GM12865 (cell line): ENCODE data around the gene GNS.

Source experiments
- DNase-seq: peaks from one replicate; pipeline ENCODE4 v3.0.0; 2010; ENCODE audit warnings: low read depth
- H3K4me3 ChIP-seq: 2 replicates; pipeline ENCODE4 v1.5.1; 2011; ENCODE audit warnings: mild to moderate bottlenecking, low read depth, low read length, control low read depth
- TF ChIP-seq, protein P1 (sequence below): IDR thresholded peaks from 2 replicates; pipeline ENCODE4 v1.5.1; 2011; ENCODE audit warnings: low read length, control low read depth, low read depth, inconsistent platforms; ENCODE audit not compliant: insufficient read depth; ENCODE audit errors: missing control alignments

GNS gene

DNA sequence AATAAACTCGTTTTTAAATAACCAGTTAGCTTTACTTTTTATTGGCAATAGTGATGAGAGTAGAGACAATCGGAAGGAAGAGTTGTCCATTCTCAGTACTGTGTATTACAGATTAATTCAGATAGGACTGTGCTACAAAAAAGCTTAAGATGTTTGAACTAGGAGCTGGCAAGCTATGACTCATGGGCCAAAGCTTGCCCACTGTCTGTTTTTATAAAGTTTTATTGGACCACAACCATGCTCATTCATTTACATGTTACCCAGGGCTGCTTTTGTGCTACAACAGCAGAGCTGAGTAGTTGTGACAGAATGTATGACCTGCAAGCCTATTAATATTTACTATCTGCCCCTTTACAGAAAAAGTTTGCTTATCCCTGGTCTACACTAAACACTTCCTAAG is 19.4 kb downstream of the GNS start:
- H3K4me3 ChIP-seq, result no peak overlapping the region
- TF ChIP-seq, protein P1, sequence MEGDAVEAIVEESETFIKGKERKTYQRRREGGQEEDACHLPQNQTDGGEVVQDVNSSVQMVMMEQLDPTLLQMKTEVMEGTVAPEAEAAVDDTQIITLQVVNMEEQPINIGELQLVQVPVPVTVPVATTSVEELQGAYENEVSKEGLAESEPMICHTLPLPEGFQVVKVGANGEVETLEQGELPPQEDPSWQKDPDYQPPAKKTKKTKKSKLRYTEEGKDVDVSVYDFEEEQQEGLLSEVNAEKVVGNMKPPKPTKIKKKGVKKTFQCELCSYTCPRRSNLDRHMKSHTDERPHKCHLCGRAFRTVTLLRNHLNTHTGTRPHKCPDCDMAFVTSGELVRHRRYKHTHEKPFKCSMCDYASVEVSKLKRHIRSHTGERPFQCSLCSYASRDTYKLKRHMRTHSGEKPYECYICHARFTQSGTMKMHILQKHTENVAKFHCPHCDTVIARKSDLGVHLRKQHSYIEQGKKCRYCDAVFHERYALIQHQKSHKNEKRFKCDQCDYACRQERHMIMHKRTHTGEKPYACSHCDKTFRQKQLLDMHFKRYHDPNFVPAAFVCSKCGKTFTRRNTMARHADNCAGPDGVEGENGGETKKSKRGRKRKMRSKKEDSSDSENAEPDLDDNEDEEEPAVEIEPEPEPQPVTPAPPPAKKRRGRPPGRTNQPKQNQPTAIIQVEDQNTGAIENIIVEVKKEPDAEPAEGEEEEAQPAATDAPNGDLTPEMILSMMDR, result no peak
- no peak for DNase-seq

DNA sequence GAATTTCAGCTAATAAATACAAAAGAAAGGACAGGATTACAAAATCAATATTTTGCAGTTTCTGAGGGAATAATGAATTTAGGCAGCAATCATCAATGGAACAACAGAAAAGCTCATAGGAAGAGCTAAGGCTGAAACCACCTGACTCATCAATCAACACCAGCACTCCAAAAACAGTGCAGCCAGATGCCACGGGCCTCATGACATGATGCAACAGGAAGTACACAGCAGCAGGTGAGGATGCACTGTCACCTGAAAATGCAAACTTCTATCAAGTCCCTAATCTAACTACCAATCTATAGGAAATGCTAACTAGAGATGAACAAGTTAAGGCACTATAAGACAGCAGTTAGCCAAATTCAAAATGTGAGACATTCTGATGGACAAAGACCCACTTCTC is 21.7 kb downstream of the GNS start:
- TF ChIP-seq, protein P1, result no peak
- peak; percentile 18 for DNase-seq
- H3K4me3 ChIP-seq, result no peak overlapping the region

DNA sequence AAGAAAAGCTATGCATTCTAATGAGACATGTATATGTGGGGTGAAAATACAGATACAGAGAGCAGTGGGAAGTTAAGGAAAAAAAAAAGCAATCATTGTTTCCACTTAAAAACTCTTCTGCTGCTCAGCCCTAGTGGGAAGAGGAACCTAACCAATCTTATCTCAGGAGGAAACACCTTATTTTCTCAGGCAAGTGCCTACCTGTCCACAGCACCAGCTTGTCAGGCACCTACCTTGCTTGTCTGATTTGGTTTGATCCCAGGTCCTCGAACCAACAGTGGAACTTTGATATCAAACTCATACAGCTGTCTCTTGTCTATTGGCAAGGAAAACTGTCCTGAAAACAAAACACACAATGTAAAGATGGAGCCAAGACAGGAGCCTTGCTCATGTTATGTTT is 22.4 kb downstream of the GNS start:
- TF ChIP-seq, protein P1, result no peak
- DNase-seq, result no peak

DNA sequence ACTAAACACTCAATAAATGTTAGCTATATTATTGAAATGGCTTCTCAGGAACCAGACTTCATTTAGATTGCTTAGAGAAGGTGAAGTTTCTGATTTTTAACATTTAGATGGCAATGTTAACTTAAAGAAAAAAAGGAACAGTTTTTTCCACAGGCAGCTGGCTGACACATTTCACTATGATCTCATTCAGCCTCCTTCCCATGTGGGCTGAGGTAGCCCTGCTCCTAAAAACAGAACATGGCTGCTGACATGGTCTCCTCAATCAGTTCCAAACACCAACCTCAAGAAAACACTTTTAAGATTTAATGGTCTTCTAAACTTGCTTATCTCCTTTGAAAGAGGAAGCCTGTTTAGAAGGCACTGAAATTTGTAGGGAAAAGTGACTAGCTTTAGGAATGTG is 23.8 kb downstream of the GNS start:
- TF ChIP-seq, protein P1, result no peak
- H3K4me3 ChIP-seq, result no peak overlapping the region
- DNase-seq, result no peak

More for the DNA sequence above, 22.4 kb downstream of the GNS start:
- H3K4me3 ChIP-seq, result no peak overlapping the region

DNA sequence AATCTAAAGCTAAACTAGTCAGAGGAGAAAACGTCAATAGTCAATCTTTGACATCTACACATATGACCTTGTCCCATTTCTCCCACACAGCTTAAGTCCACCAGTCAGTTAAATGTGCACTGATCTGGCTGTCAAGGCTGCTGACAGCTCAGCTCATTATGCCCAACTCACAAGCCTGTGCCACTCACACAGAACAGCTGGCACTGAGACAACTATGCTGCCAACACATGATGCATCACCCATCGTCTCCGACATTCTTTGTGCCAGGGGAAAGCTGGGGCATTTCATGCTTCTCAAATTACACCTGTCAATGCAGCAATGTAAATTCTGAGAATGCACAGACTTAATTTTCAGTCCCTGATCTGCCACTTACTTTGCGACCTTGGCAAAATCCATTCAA is 25.3 kb downstream of the GNS start:
- H3K4me3 ChIP-seq, result no peak overlapping the region
- no peak for DNase-seq
- TF ChIP-seq, protein P1, result no peak

DNA sequence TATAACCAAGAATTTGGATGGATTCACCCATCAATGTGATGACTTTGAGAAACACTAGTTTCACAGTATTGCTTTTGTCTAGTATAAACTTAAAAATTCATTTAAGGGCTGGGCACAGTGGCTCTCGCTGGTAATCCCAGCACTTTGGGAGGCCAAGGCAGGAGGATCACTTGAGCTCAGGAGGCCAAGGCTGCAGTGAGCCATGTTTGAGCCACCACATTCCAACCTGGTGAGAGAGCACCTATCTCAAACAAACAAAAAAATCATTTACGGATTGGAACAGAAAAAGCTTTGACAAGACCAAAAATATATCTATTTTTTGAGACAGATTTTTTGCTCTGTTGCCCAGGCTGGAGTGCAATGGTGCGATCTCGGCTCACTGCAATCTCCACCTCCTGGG is 27.5 kb downstream of the GNS start:
- TF ChIP-seq, protein P1, result no peak
- no peak for DNase-seq
- H3K4me3 ChIP-seq, result no peak overlapping the region

DNA sequence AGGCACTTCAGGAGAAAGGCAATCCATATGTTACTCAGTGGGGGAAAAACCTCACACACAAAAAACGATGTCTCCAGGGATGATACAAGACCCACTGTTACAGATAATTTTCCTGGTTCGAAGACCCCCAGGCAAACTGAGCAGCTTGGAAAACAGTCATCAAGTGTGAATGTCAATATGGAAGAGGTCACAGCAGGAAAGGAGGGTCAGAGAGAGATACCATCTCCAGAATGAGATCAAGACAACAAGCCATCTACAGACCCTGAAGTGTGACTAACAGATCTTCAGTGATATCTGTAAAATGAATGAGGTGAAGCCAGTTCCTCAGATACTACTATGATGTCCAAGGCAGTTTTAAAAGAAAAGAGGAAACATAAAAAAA is 28.6 kb downstream of the GNS start:
- H3K4me3 ChIP-seq, result peak overlapping the region; percentile 10; the same call in 1 of the 2 replicates
- TF ChIP-seq, protein P1, result no peak
- no peak for DNase-seq
